HG03558 (cell line): ENCODE data around the gene LRBA.

Source experiments
- ATAC-seq: cut with Tn5 transposase; IDR thresholded peaks from one replicate; pipeline ENCODE4 v1.9.1; 2021; ENCODE audit warnings: moderate number of reproducible peaks; ENCODE audit not compliant: unreplicated experiment; ENCODE audit errors: extremely low read depth

Gene LRBA

GRCh38 chr4:150628073-150628472 lies 387.0 kb downstream of the LRBA start:
- no peak for ATAC-seq

GRCh38 chr4:150625033-150625432 lies 390.1 kb downstream of the LRBA start:
- no peak for ATAC-seq

GRCh38 chr4:150624055-150624454 lies 391.0 kb downstream of the LRBA start:
- ATAC-seq = no peak

- ATAC-seq = no peak
Measured at GRCh38 chr4:150619042-150619441, 396.0 kb downstream of the LRBA start.

GRCh38 chr4:150609131-150609530 lies 406.0 kb downstream of the LRBA start:
- no peak for ATAC-seq

GRCh38 chr4:150600812-150601445 lies 414.2 kb downstream of the LRBA start:
- ATAC-seq = no peak

- ATAC-seq = no peak
Measured at GRCh38 chr4:150599547-150599946, 415.5 kb downstream of the LRBA start.

- ATAC-seq = no peak
Measured at GRCh38 chr4:150598909-150599308, 416.2 kb downstream of the LRBA start.

- ATAC-seq = no peak
Measured at GRCh38 chr4:150593996-150594395, 421.1 kb downstream of the LRBA start.

- ATAC-seq = no peak
Measured at GRCh38 chr4:150591904-150592303, 423.2 kb downstream of the LRBA start.

- ATAC-seq = no peak
Measured at GRCh38 chr4:150591406-150591805, 423.7 kb downstream of the LRBA start.

GRCh38 chr4:150590631-150591030 lies 424.5 kb downstream of the LRBA start:
- no peak for ATAC-seq

- no peak for ATAC-seq
Measured at GRCh38 chr4:150589157-150589556, 425.9 kb downstream of the LRBA start.

- no peak for ATAC-seq
Measured at GRCh38 chr4:150588316-150588715, 426.8 kb downstream of the LRBA start.

- ATAC-seq = no peak
Measured at GRCh38 chr4:150586162-150586810, 428.8 kb downstream of the LRBA start.

- ATAC-seq = no peak
Measured at GRCh38 chr4:150585611-150586010, 429.5 kb downstream of the LRBA start.

- ATAC-seq = no peak
Measured at GRCh38 chr4:150584111-150584915, 430.8 kb downstream of the LRBA start.

- ATAC-seq = no peak
Measured at GRCh38 chr4:150583287-150584110, 431.6 kb downstream of the LRBA start.

GRCh38 chr4:150582873-150583286 lies 432.2 kb downstream of the LRBA start:
- ATAC-seq = no peak

GRCh38 chr4:150582146-150582872 lies 432.8 kb downstream of the LRBA start, which contains the start of gene MAB21L2:
Gene MAB21L2, plus strand, starts transcription at chr4:150582151. Its CDS starts 879 bp downstream, at chr4:150583030.
- ATAC-seq = no peak
